IMR-90 (cell line): Measurements from ENCODE around the gene LRRN2. TPM values are rescaled to one million over a fixed set of nuclear protein-coding genes. Genes with fewer than 3 reads are reported as not detected.

Source experiments
- ATAC-seq: fragments of 200-7000 bp; cut with Tn5 transposase; 2 replicates; pipeline ENCODE4 v1.9.1; 2020; ENCODE audit warnings: low read depth, mild to moderate bottlenecking, moderate library complexity
- BruUV-seq: library from RNA; stranded (reverse); fragments of 400-500 nt; replicated peaks from 2 replicates; lab custom pipeline; 2021; lab: Mats Ljungman, UMichigan
- CTCF ChIA-PET: fragments of 300-600 bp; formaldehyde crosslinking; extraction: SDS; loops from one replicate; lab custom pipeline; 2021; ENCODE audit warnings: antibody characterized with exemption; lab: Yijun Ruan, JAX
- POLR2A ChIA-PET: fragments of 300-600 bp; sonication (Branson Sonifier 250); formaldehyde crosslinking; loops from one replicate; lab custom pipeline; 2022; ENCODE audit warnings: antibody characterized with exemption; ENCODE audit not compliant: unreplicated experiment; lab: Charles Lee
- DNase-seq: peaks from one replicate; pipeline ENCODE4 v3.0.0; 2013
- H2AFZ ChIP-seq: replicated peaks from 2 replicates; pipeline ENCODE3; 2013; ENCODE audit warnings: low read length, mild to moderate bottlenecking; ENCODE audit not compliant: poor library complexity
- H2AK5ac ChIP-seq: 2 replicates; pipeline ENCODE4 v1.6.1; 2013; ENCODE audit warnings: low read depth, low read length, inconsistent platforms
- H2AK9ac ChIP-seq: replicated peaks from 2 replicates; pipeline ENCODE3; 2013; ENCODE audit warnings: mild to moderate bottlenecking, low read depth, low read length, moderate library complexity; ENCODE audit not compliant: poor library complexity
- H2BK120ac ChIP-seq: 2 replicates; pipeline ENCODE4 v1.6.1; 2013; ENCODE audit warnings: low read depth, low read length, inconsistent platforms
- H2BK15ac ChIP-seq: 3 replicates; pipeline ENCODE4 v1.6.1; 2013; ENCODE audit warnings: low read depth, low read length, inconsistent platforms
- H2BK20ac ChIP-seq: 2 replicates; pipeline ENCODE4 v1.6.1; 2013; ENCODE audit warnings: low read depth, mild to moderate bottlenecking, inconsistent platforms, low read length, moderate library complexity
- H2BK5ac ChIP-seq: 2 replicates; pipeline ENCODE4 v1.6.1; 2013; ENCODE audit warnings: mild to moderate bottlenecking, low read depth, low read length, inconsistent platforms; ENCODE audit not compliant: poor library complexity, severe bottlenecking
- H3K14ac ChIP-seq: replicated peaks from 2 replicates; pipeline ENCODE4 v1.6.1; 2013; ENCODE audit warnings: low read depth, low read length, inconsistent platforms
- H3K18ac ChIP-seq: 2 replicates; pipeline ENCODE4 v1.6.1; 2013; ENCODE audit warnings: low read depth, low read length, control low read depth
- H3K23ac ChIP-seq: 2 replicates; pipeline ENCODE4 v1.6.1; 2013; ENCODE audit warnings: low read depth, low read length, inconsistent platforms
- H3K27ac ChIP-seq: 2 replicates; pipeline ENCODE4 v1.5.1; 2013; ENCODE audit warnings: mild to moderate bottlenecking, control low read depth, low read length; ENCODE audit not compliant: insufficient read depth
- H3K27me3 ChIP-seq: 2 replicates; pipeline ENCODE4 v1.6.1; 2013; ENCODE audit warnings: low read length; ENCODE audit not compliant: control insufficient read depth, insufficient read depth
- H3K36me3 ChIP-seq: 2 replicates; pipeline ENCODE4 v1.6.1; 2013; ENCODE audit warnings: low read length, mixed read lengths; ENCODE audit not compliant: control insufficient read depth, insufficient read depth
- H3K4ac ChIP-seq: 2 replicates; pipeline ENCODE4 v1.6.1; 2013; ENCODE audit warnings: low read depth, low read length, inconsistent platforms
- H3K4me1 ChIP-seq: 2 replicates; pipeline ENCODE4 v1.6.1; 2013; ENCODE audit warnings: low read length, mixed read lengths; ENCODE audit not compliant: control insufficient read depth, insufficient read depth
- H3K4me2 ChIP-seq: 2 replicates; pipeline ENCODE4 v1.6.1; 2013; ENCODE audit warnings: low read depth, mild to moderate bottlenecking, control low read depth, low read length, moderate library complexity
- H3K4me3 ChIP-seq: 2 replicates; pipeline ENCODE4 v1.5.1; 2013; ENCODE audit warnings: low read depth, mild to moderate bottlenecking, control low read depth, low read length, moderate library complexity; ENCODE audit not compliant: insufficient read depth
- H3K56ac ChIP-seq: 2 replicates; pipeline ENCODE4 v1.6.1; 2013; ENCODE audit warnings: low read length, inconsistent platforms; ENCODE audit not compliant: insufficient read depth; ENCODE audit errors: extremely low read depth
- H3K79me1 ChIP-seq, 2 experiments: 2 replicates each; pipeline ENCODE4 v1.6.1; 2013; ENCODE audit warnings: low read length in 2 of 2, inconsistent platforms in 1 of 2, low read depth in 1 of 2
- H3K9ac ChIP-seq: 2 replicates; pipeline ENCODE4 v1.6.1; 2013; ENCODE audit warnings: low read depth, low read length, control low read depth
- H3K9me1 ChIP-seq: 2 replicates; pipeline ENCODE4 v1.6.1; 2013; ENCODE audit warnings: low read length, inconsistent platforms; ENCODE audit not compliant: insufficient read depth
- H3K9me3 ChIP-seq: 2 replicates; pipeline ENCODE4 v1.6.1; 2013; ENCODE audit warnings: low read length; ENCODE audit not compliant: control insufficient read depth, insufficient read depth
- H4K20me1 ChIP-seq: 2 replicates; pipeline ENCODE4 v1.6.1; 2013; ENCODE audit warnings: low read length, inconsistent platforms; ENCODE audit not compliant: insufficient read depth
- H4K5ac ChIP-seq: 2 replicates; pipeline ENCODE4 v1.6.1; 2013; ENCODE audit warnings: mild to moderate bottlenecking, low read depth, low read length, control low read depth
- H4K8ac ChIP-seq, 2 experiments: 2 replicates each; pipeline ENCODE4 v1.6.1; 2013; ENCODE audit warnings: low read depth in 2 of 2, low read length in 2 of 2, control low read depth in 1 of 2, inconsistent platforms in 1 of 2
- H4K91ac ChIP-seq: 2 replicates; pipeline ENCODE4 v1.6.1; 2013; ENCODE audit warnings: low read depth, low read length, inconsistent platforms; ENCODE audit not compliant: insufficient read depth
- BHLHE40 ChIP-seq: fragments of 150-350 bp; IDR thresholded peaks from 2 replicates; pipeline ENCODE4 v1.6.1; 2016; ENCODE audit warnings: mild to moderate bottlenecking, low read depth, low read length
- CEBPB ChIP-seq: IDR thresholded peaks from 2 replicates; pipeline ENCODE4 v1.6.1; 2012; ENCODE audit warnings: low read depth, low read length, improper control_type of control experiment
- CHD1 ChIP-seq: IDR thresholded peaks from 2 replicates; pipeline ENCODE4 v1.6.1; 2012; ENCODE audit warnings: low read depth, low read length, improper control_type of control experiment
- ELK1 ChIP-seq: fragments of 150-350 bp; IDR thresholded peaks from 2 replicates; pipeline ENCODE4 v1.6.1; 2016; ENCODE audit warnings: low read depth, mild to moderate bottlenecking, low read length, moderate library complexity, borderline replicate concordance
- FOS ChIP-seq: fragments of 150-350 bp; IDR thresholded peaks from 2 replicates; pipeline ENCODE4 v1.6.1; 2016; ENCODE audit warnings: low read depth, low read length
- MAFK ChIP-seq: IDR thresholded peaks from 2 replicates; pipeline ENCODE4 v1.6.1; 2012; ENCODE audit warnings: low read depth, low read length, improper control_type of control experiment
- MAZ ChIP-seq: IDR thresholded peaks from 2 replicates; pipeline ENCODE4 v1.6.1; 2012; ENCODE audit warnings: low read depth, mild to moderate bottlenecking, low read length, improper control_type of control experiment, moderate library complexity, borderline replicate concordance
- MXI1 ChIP-seq: IDR thresholded peaks from 2 replicates; pipeline ENCODE4 v1.6.1; 2012; ENCODE audit warnings: low read depth, mild to moderate bottlenecking, low read length, moderate library complexity, borderline replicate concordance
- NFE2L2 ChIP-seq: fragments of 150-350 bp; IDR thresholded peaks from 2 replicates; pipeline ENCODE4 v1.6.1; 2016; ENCODE audit warnings: low read depth, mild to moderate bottlenecking, low read length
- POLR2A ChIP-seq: IDR thresholded peaks from 2 replicates; pipeline ENCODE4 v1.6.1; 2012; ENCODE audit warnings: mild to moderate bottlenecking, low read depth, low read length
- RAD21 ChIP-seq: IDR thresholded peaks from 2 replicates; pipeline ENCODE4 v1.6.1; 2012; ENCODE audit warnings: low read length, improper control_type of control experiment
- RCOR1 ChIP-seq: IDR thresholded peaks from 2 replicates; pipeline ENCODE4 v1.6.1; 2012; ENCODE audit warnings: mild to moderate bottlenecking, low read length, improper control_type of control experiment; ENCODE audit not compliant: insufficient replicate concordance
- RFX5 ChIP-seq: IDR thresholded peaks from 2 replicates; pipeline ENCODE4 v1.8.0; 2012; ENCODE audit warnings: low read depth, mild to moderate bottlenecking, low read length, moderate library complexity
- SMC3 ChIP-seq: fragments of 150-350 bp; IDR thresholded peaks from 2 replicates; pipeline ENCODE4 v1.6.1; 2016; ENCODE audit warnings: low read depth, mild to moderate bottlenecking, antibody characterized with exemption, low read length, moderate library complexity
- USF2 ChIP-seq: fragments of 150-350 bp; IDR thresholded peaks from 2 replicates; pipeline ENCODE4 v1.6.1; 2017; ENCODE audit warnings: mild to moderate bottlenecking, antibody characterized with exemption, low read length, low read depth
- WGBS, 2 experiments: methylation state at CpG; one replicate each; pipeline versions ENCODE4 v1.1.5 to v1.1.7; 2013; ENCODE audit warnings: missing lambda C conversion rate in 2 of 2; ENCODE audit not compliant: insufficient read length in 1 of 2; ENCODE audit errors: extremely low coverage in 2 of 2; 5-methylcytosine and 5-hydroxymethylcytosine counted together
- dilution Hi-C: fragments of 300-500 bp; cut with HindIII; formaldehyde crosslinking; loops from one replicate; pipeline ENCODE4 v1.14.3; 2018; ENCODE audit warnings: low sequenced_read_pairs; ENCODE audit not compliant: unreplicated experiment
- in situ Hi-C: fragments of 300-500 bp; cut with MboI; formaldehyde crosslinking; loops from 3 replicates; pipeline ENCODE4 v1.14.3; 2019; ENCODE audit warnings: low sequenced_read_pairs, inconsistent platforms, mixed read lengths
- intact Hi-C: fragments of 100-400 bp; cut with micrococcal nuclease; formaldehyde crosslinking; loops from 2 replicates; pipeline ENCODE4 v1.10.0; 2022
- polyA plus RNA-seq, 3 experiments: library from polyadenylated mRNA; depleted of rRNA; stranded (reverse); fragments of >200 nt; gene quantifications; 2 replicates each; pipeline ENCODE4 v1.2.3, GENCODE V29; 2012; ENCODE audit warnings: low replicate concordance in 1 of 3
- total RNA-seq: library from RNA; depleted of rRNA; stranded (reverse); fragments of >200 nt; gene quantifications from 2 replicates; pipeline ENCODE4 v1.2.3, GENCODE V29; 2012
- TF ChIP-seq, protein P1 (sequence below): conservative IDR thresholded peaks from 2 replicates; pipeline ENCODE4 v1.5.1; 2012; ENCODE audit warnings: mild to moderate bottlenecking, low read depth, low read length, improper control_type of control experiment

The LRRN2 gene
- total and polyA plus RNA-seq, 2 of the 4 experiments (the other 2 are of a cell fraction), result not detected

GRCh38 chr1:204571631-204572030 is 113.9 kb downstream of the LRRN2 start:
- in situ Hi-C loops (no loop called here), dilution Hi-C loops (no loop called here), intact Hi-C loops (no loop called here)
- Histone ChIP-seq H2AK5ac (no peak overlapping the region), H2BK120ac (no peak overlapping the region), H4K8ac (no peak overlapping the region), H3K4me2 (no peak overlapping the region), H4K20me1 (no peaks in the 10 kb centered on the region), H3K4me3 (no peak overlapping the region), H2AFZ (no peak overlapping the region), H4K5ac (no peak overlapping the region), H4K91ac (no peak overlapping the region), H3K9me1 (no peaks in the 10 kb centered on the region), H3K36me3 (no peaks in the 10 kb centered on the region), H3K27me3 (peaks cover 10% of the 10 kb centered on the region), H3K4me1 (no peaks in the 10 kb centered on the region), H3K27ac (no peak overlapping the region), H3K79me1 (no peaks in the 10 kb centered on the region), H2BK15ac (no peak overlapping the region), H3K18ac (no peak overlapping the region), H2BK5ac (no peak overlapping the region), H3K14ac (no peak overlapping the region), H3K56ac (no peak overlapping the region), H3K23ac (no peak overlapping the region), H2BK20ac (no peak overlapping the region), H3K4ac (no peak overlapping the region), H2AK9ac (no peak overlapping the region), H3K9me3 (no peaks in the 10 kb centered on the region), H3K9ac (no peak overlapping the region)
- no peak for ATAC-seq
- WGBS, 2 experiments, result no CpG with 5 or more reads among the region's 4 CpGs
- ChIA-PET POLR2A (no interaction called here), CTCF (interaction anchor here (0.9 to 4.8 kb wide), 2 partner anchors 20 to 235 kb away, joined by 3 to 19 read pairs; no protein-coding TSS in a partner anchor)
- DNase-seq, result no peak
- BruUV-seq, result no TSS peak
- TF ChIP-seq POLR2A (no peak), RCOR1 (no peak), FOS (no peak), BHLHE40 (no peak), MAZ (no peak), CHD1 (no peak), SMC3 (no peak), CEBPB (no peak), USF2 (no peak), ELK1 (no peak), MXI1 (no peak), RFX5 (no peak), MAFK (no peak), RAD21 (no peak), NFE2L2 (no peak)
- TF ChIP-seq, protein P1, sequence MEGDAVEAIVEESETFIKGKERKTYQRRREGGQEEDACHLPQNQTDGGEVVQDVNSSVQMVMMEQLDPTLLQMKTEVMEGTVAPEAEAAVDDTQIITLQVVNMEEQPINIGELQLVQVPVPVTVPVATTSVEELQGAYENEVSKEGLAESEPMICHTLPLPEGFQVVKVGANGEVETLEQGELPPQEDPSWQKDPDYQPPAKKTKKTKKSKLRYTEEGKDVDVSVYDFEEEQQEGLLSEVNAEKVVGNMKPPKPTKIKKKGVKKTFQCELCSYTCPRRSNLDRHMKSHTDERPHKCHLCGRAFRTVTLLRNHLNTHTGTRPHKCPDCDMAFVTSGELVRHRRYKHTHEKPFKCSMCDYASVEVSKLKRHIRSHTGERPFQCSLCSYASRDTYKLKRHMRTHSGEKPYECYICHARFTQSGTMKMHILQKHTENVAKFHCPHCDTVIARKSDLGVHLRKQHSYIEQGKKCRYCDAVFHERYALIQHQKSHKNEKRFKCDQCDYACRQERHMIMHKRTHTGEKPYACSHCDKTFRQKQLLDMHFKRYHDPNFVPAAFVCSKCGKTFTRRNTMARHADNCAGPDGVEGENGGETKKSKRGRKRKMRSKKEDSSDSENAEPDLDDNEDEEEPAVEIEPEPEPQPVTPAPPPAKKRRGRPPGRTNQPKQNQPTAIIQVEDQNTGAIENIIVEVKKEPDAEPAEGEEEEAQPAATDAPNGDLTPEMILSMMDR, result no peak
